ENCODE results near the gene ZNF407.
A peak's percentile ranks its signal among the peaks of the same experiment; 100 is the strongest.

ZNF407 gene

DNA sequence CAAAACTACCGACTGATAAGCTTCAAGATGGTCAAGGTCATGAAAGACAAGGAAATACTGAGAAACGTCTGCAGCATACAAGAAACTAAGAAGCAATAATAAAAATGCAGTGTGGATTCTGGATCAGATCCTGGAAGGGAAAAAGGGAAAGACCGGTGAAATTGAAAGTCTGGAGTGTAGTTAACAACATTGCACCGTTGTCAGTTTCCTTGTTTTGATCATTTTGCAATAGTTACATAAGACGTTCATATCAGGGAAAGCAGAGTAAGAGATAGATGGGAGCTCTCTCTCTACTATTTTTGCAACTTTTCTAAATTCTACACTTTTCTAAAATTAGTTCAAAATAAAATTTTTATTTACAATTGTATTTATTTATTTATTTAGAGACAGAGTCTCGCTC is 15.0 kb upstream of the ZNF407 start:
- DNase-seq = no peak

DNA sequence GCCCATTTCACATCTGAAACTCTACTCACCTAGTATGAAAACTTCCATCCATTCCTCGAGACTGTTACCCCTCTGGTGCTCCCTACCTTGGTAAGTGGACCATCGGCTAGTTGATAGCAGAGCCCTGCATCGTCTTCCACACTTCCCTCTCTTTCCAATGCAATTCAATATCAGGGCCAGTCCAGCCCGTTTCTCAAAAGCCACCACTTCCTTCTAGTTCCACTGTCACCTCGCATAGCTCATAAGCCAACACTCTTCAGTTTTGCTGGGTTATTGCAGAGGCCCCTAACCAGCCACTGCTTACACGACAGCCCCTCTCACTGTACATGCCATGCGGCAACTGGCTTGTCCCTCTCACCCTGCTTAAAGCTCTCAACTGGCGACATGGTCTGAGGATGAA is 10.2 kb upstream of the ZNF407 start:
- DNase-seq = no peak

DNA sequence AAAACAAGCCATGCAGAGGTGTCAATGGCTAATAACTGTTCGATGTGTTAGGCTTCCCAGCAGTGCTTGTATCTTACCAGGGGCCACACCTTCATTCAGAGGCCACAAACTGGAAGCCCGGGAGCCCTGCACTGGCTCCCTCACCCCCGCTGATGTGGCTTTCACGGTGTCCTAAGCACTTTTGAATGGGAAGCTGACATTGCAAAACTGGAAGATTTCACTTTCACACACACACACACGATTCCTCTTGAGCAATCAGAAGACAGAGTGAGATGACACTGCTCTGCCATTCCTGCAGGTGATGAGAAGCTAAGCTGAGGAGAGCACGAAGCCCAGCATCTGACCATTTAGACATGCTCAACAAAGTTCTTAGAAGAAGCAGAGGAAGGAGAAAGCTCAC is 8.6 kb upstream of the ZNF407 start:
- no peak for DNase-seq

DNA sequence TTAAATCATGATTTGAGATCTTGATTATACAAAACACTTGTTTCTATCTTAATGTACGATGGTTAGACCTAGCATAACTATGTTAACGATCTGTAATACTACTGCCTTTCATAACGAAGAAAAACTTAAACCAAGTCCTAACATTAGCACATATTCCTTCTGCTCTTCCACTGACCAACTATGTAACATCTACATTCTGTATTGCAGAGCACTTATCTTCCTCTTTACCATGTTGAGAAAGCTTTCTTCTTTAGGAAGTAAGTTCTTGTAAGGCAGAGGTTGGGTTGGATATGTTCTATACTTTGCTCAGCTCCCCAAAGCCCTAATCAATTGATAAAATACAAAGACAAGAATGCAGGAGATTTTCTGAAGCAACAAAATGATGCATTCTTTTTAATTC is 7.9 kb upstream of the ZNF407 start:
- DNase-seq = no peak

DNA sequence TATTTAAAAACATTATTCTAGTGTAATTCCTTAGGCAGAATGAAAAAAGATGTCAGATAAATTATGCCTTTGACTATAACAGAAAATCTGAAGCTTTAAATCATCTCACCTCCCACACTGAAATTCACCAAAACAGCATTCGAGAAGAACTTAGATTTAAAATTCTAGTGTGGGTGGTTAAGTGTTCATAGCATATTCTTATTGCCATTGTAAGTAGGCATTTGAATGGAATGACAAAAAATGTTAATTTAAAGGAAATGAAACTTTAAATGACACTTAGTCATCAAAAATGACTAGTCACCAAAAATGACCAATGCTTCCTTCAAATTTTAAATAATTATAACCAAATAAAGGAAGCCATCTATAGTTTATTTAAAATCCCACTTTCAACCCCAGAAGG is 7.0 kb upstream of the ZNF407 start:
- DNase-seq = no peak

GRCh38 chr18:74595431-74595830 is 2.2 kb upstream of the ZNF407 start:
- DNase-seq = no peak

GRCh38 chr18:74597034-74597661 is 522 bp upstream of the ZNF407 start:
- peak; percentile 80 for DNase-seq

DNA sequence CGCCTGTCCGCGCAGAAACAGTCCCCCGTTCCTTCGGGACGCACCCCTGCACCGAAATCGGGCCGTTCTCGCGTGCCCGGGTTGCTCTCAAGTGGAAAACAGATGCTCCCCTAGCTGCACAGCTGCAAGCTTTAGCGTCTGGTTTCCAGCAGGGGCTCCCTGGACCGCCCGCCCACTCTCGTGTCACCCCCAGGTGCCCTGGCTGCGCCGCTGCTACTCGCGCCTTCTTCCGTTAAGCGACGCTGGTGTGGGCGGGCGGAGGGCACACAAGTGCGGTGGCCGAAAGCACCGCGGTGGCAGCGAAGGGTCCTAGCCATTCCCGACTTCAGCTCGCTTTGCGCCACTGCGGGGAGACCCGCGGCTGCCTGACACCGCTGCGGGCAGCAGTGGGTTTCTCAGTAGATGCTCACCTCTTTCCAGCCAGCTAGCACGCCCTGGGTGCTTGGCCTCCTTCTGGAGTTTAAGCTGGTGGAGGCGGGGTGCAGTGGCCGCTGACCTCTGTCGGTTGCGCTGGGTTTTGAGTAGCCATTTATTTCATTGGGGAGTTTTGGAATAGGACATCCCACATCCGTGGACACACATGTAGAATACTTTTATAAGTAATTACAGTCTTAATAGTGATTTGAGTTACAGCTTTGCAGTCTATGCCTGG is 806 bp downstream of the ZNF407 start:
- DNase-seq = peak; percentile 83

- DNase-seq = no peak
These were observed 6.7 kb downstream of the ZNF407 start for GRCh38 chr18:74604361-74604760.

GRCh38 chr18:74604774-74605173 is 7.1 kb downstream of the ZNF407 start:
- no peak for DNase-seq

- DNase-seq = no peak
These were observed 11.0 kb downstream of the ZNF407 start for GRCh38 chr18:74608681-74609080.

DNA sequence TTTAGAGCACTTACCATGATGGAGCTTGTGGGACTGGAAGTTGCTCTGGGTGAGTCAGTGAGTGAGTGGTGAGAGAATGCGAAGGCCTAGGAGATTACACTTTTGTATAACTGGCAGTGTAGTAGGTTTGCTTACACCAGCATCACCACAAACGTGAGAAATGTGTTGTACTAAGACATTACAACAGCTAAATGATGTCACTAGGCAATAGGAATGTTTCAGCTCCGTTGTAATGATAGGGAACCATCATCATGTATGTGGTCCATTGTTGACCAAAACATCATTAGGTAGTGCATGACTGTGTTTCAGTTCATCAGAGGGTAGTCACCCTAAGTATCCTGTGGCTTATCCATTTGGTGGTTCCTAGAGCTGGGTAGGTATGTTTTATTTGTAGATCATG is 11.9 kb downstream of the ZNF407 start:
- no peak for DNase-seq

DNA sequence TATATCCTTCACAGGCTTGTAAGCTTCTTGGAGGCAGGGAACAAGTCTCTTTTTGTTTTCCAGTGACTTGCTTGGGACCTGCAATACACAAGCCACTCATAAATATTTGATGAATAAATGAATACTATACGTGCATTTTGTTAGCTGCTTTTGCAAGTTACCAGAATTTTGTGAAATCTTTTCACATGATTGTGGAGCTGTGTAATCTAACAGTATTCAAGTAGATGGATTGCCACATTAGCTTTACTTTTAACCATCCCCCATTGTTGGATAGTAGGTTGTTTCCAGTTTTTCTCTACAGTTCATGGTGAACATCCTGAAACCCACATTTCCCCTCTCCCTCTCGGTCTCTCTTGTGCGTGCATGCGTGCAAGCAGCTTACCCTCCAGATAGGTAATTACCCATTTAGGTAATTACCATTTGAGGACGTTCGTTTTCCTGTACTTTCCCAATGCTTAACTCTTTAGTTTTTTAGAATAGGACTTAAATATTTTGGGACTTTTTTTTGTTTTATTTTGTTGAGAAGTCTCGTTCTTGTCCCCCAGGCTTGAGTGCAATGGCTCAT is 12.5 kb downstream of the ZNF407 start:
- DNase-seq = no peak

- DNase-seq = no peak
These were observed 13.2 kb downstream of the ZNF407 start for GRCh38 chr18:74610860-74611259.

DNA sequence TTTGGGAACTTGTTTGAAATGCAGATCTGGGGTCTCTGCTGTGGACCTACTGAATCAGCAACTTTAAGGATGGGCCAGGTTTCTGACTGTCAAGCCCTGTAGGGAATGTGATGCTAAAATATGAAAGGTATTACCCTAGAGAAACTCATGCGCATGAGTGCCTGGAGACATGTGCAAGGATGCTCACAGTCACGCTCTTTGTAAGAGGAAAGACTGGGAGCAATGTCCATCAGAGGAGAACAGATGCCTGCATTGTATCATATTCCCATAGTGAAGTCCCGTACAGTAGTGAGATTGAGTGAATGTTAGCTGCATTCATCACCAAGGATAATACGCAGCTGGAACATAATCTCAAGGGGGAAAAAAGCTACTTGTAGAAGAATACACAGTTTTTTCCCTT is 14.1 kb downstream of the ZNF407 start:
- no peak for DNase-seq

DNA sequence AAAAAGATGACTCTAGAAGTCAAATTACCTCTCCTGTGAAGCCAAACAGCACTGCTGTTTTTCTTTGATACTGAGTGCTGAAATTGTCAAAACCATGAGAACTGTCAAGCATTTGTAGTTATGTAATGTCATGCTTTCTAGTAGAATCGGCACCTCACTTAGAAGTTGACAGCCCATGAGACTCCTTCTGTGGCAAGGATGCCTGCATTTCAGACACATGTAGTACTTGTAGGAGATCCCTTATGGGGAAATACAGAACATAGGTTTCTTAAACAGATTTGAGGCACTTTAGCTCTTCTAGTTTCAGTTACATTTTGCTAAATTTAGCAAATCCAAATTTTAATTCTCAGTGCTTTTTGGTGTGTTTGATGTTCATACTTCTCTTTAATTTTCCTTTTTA is 15.7 kb downstream of the ZNF407 start:
- DNase-seq = no peak

GRCh38 chr18:74616494-74616893 is 18.8 kb downstream of the ZNF407 start:
- no peak for DNase-seq

DNA sequence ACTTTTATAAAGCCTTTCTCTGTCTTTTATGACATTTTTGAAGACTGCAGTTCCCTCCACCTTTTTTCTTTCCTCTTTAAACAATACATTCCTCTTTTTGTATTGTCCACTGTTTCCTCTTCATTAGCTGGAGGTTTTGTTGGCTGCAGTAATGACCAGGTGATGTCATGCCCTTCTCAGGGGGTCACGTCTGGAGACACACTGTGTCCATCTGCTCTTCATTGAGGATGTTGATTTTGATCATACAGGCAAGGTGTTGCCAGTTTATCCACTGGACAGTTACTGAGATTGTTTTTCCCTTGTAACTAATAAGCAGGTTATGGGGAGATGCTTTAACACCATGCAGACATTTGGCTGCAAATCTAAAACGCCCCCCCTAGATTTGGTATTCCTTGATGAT is 19.8 kb downstream of the ZNF407 start:
- DNase-seq = no peak

DNA sequence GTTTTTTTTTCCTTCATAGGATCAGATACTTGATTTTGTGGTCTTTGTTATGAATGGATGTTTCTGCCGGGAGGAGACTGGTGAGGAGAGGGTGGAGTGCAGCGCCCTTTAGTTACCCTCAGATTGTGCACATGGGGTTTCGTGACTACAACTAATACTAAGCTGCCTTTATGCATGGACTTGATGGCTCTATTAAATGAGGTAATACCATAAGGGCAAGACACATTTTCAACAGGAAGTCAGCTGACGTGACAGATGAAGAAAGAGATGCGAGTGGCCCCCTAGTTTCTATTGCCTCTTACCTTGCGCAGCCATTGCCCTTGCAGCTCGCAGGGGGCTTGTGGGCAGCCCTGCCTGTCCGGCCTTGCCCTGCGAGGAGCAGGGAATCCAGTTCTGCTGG is 24.4 kb downstream of the ZNF407 start:
- no peak for DNase-seq

DNA sequence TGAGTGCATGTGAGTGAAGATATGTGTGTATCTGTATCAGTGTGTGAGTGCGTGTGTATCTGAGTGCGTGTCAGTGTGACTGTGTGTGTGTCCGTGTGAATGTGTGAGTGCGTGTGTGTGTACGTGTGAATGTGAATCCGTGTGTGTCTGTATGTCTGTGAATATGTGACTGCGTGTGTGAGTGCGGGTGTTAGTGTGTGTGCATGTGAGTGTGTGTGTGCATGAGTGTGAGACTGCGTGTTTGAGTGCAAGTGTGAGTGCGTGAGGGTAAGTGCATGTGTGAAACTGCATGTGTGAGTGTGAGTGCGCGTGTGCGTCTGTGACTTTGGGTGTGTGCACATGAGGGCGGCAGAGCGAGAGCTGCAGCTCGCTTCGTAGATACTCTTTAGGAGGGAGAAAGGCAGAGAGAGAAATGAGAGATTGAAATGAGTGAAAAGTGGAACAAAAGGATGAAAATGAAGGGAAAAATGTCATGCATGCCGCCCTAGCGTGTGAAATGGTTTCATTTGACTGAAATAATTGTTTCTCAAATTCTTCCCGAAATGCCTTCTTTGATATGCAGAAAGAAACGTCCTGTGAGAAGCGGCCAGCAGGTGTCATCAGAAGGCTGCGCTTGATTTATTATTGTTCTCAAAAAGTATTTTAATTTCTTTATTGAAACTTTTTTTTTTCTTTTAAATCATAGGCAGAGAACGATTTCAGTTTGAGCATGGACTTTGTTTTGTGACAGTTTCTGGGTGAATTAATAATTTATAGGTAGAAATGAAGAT is 25.6 kb downstream of the ZNF407 start:
- DNase-seq = no peak

- DNase-seq = no peak
These were observed 26.8 kb downstream of the ZNF407 start for GRCh38 chr18:74624466-74624865.

- DNase-seq = no peak
These were observed 27.5 kb downstream of the ZNF407 start for GRCh38 chr18:74625157-74625556.

- no peak for DNase-seq
These were observed 28.6 kb downstream of the ZNF407 start for GRCh38 chr18:74626049-74626874.
